ENCODE results near the gene NFIC.
"Not testable (repeated sequence)": the region's sequence is repeated elsewhere in the genome, so short reads cannot be mapped to it uniquely, and the experiment has no call there.

The NFIC gene

GRCh38 chr19:3343619-3344502 is 22.5 kb upstream of the NFIC start:
- in situ Hi-C loops (cut with HindIII; ENCODE audit: low pct_unique_long_range_greater_than_20kb, low sequenced_read_pairs), result no loop called here
- peak; percentile 91 to 96 for DNase-seq (ENCODE audit: low read depth in 1 of 2, low spot score in 1 of 2)
- no peak for TF ChIP-seq JUND (IDR thresholded peaks at IDR 0.05; ENCODE audit: low read depth)

DNA sequence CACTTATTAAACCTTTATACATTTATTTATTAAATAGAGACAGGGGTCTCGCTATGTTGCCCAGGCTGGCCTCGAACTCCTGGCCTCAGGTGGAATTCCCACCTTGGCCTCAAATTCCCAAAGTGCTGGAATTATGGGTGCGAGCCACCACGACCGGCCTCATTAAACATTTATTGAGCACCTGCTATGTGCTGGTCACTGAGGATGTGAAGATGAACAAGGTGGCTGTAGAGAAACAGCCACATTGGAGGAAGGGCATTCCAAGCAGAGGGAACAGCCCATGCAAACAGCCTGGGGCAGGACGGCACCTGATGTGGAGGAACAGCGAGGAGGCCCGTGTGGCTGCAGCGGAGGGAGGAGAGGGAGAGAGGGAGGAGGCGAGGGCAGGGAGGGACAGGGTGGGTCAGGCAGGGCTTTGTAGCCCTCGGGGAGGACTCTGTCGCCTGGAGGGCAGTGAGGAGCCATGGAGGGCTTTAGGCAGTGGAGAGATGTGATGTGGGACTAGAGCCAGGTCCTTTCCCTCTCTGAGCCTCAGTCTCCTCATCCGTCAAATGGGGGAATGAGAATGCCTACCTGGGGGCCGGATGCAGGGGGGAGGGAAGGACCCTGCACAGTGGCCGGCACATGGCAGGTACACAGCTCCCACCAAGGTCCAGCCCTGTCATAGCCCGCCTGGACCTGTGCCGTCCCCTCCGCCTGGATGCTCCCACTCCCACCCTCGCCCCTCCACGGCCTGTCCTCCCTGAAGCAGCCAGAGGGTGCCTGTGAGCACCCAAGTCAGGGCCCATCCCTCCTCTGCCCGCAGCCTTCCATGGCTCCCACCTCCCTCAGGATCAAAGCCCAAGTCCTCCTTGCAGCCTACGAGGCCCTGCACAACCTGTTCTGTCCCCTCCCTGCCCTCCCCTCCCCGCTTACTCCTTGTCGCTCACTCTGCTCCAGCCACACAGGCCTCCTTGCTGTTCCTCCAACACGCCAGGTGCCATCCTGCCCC is 21.5 kb upstream of the NFIC start:
- in situ Hi-C loops (cut with HindIII; ENCODE audit: low pct_unique_long_range_greater_than_20kb, low sequenced_read_pairs), result no loop called here
- no peak for TF ChIP-seq JUND (IDR thresholded peaks at IDR 0.05; ENCODE audit: low read depth)
- peak in 1 of 2 experiments; percentile 70 for DNase-seq (ENCODE audit: low read depth in 1 of 2, low spot score in 1 of 2)

GRCh38 chr19:3345850-3346460 is 20.4 kb upstream of the NFIC start:
- no peak for DNase-seq (ENCODE audit: low read depth in 1 of 2, low spot score in 1 of 2)
- TF ChIP-seq JUND (IDR thresholded peaks at IDR 0.05; ENCODE audit: low read depth), result no peak
- in situ Hi-C loops (cut with HindIII; ENCODE audit: low pct_unique_long_range_greater_than_20kb, low sequenced_read_pairs), result no loop called here

GRCh38 chr19:3346677-3347353 is 19.6 kb upstream of the NFIC start:
- DNase-seq (ENCODE audit: low read depth in 1 of 2, low spot score in 1 of 2), result no peak
- no peak for TF ChIP-seq JUND (IDR thresholded peaks at IDR 0.05; ENCODE audit: low read depth)
- in situ Hi-C loops (cut with HindIII; ENCODE audit: low pct_unique_long_range_greater_than_20kb, low sequenced_read_pairs), result no loop called here

- no peak for DNase-seq (ENCODE audit: low read depth in 1 of 2, low spot score in 1 of 2)
- no peak for TF ChIP-seq JUND (IDR thresholded peaks at IDR 0.05; ENCODE audit: low read depth)
- in situ Hi-C loops (cut with HindIII; ENCODE audit: low pct_unique_long_range_greater_than_20kb, low sequenced_read_pairs), result no loop called here
Observed at GRCh38 chr19:3348042-3348441, 18.3 kb upstream of the NFIC start.

- in situ Hi-C loops (cut with HindIII; ENCODE audit: low pct_unique_long_range_greater_than_20kb, low sequenced_read_pairs); DNase-seq (ENCODE audit: low read depth in 1 of 2, low spot score in 1 of 2): not testable (repeated sequence)
Observed at GRCh38 chr19:3348469-3348868, 17.9 kb upstream of the NFIC start.

DNA sequence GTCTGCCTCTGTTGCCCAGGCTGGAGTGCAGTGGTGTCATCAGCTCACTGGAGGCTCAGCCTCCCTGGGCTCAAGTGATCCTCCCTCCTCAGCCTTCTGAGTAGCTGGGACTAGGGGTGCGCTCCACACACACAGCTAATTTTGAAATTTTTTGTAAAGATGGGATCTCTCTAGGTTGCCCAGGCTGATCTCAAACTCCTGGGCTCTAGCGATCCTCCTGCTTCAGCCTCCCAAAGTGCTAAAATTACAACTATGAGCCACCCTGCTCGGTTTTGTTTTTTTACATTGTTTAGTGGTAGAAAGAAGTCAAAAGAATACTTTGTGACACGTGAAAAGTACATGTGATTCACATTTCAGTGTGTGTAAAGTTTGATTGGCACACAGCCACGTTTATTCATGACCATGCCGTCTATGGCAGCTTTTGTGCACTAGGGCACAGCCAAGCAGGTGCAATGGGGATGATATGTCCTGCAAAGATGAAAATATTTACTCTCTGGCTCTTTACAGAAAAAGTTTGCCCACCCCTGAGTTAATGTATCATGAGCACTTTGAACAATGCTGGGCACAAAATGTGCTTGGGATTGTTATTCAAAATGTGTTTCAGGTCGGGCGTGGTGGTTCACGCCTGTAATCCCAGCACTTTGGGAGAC is 16.2 kb upstream of the NFIC start:
- no peak for DNase-seq (ENCODE audit: low read depth in 1 of 2, low spot score in 1 of 2)
- in situ Hi-C loops (cut with HindIII; ENCODE audit: low pct_unique_long_range_greater_than_20kb, low sequenced_read_pairs), result no loop called here
- no peak for TF ChIP-seq JUND (IDR thresholded peaks at IDR 0.05; ENCODE audit: low read depth)

GRCh38 chr19:3351702-3352447 is 14.5 kb upstream of the NFIC start:
- no peak for TF ChIP-seq JUND (IDR thresholded peaks at IDR 0.05; ENCODE audit: low read depth)
- no peak for DNase-seq (ENCODE audit: low read depth in 1 of 2, low spot score in 1 of 2)
- in situ Hi-C loops (cut with HindIII; ENCODE audit: low pct_unique_long_range_greater_than_20kb, low sequenced_read_pairs), result no loop called here

- in situ Hi-C loops (cut with HindIII; ENCODE audit: low pct_unique_long_range_greater_than_20kb, low sequenced_read_pairs), result no loop called here
- TF ChIP-seq JUND (IDR thresholded peaks at IDR 0.05; ENCODE audit: low read depth), result no peak
- DNase-seq (ENCODE audit: low read depth in 1 of 2, low spot score in 1 of 2), result no peak
Observed at GRCh38 chr19:3353493-3353892, 12.9 kb upstream of the NFIC start.

- no peak for TF ChIP-seq JUND (IDR thresholded peaks at IDR 0.05; ENCODE audit: low read depth)
- in situ Hi-C loops (cut with HindIII; ENCODE audit: low pct_unique_long_range_greater_than_20kb, low sequenced_read_pairs), result no loop called here
- DNase-seq (ENCODE audit: low read depth in 1 of 2, low spot score in 1 of 2), result no peak
Observed at GRCh38 chr19:3356805-3357204, 9.6 kb upstream of the NFIC start.
